Muscle of leg (tissue), 11 donors: Measurements from ENCODE around the gene TXK. TPM values are rescaled to one million over a fixed set of nuclear protein-coding genes. Genes with fewer than 3 reads are reported as not detected.

Source experiments
- DNase-seq: peaks from one replicate; pipeline ENCODE4 v3.0.0; 2013
- H3K27ac ChIP-seq: one replicate; pipeline ENCODE4 v1.5.1; 2013; ENCODE audit warnings: mild to moderate bottlenecking, low read length, control low read depth
- H3K27me3 ChIP-seq: one replicate; pipeline ENCODE4 v1.6.1; 2013; ENCODE audit warnings: low read length; ENCODE audit not compliant: control insufficient read depth, insufficient read depth
- H3K36me3 ChIP-seq: one replicate; pipeline ENCODE4 v1.6.1; 2013; ENCODE audit warnings: low read length; ENCODE audit not compliant: control insufficient read depth, insufficient read depth
- H3K4me1 ChIP-seq: one replicate; pipeline ENCODE4 v1.6.1; 2013; ENCODE audit warnings: low read length; ENCODE audit not compliant: control insufficient read depth, insufficient read depth
- H3K4me3 ChIP-seq: one replicate; pipeline ENCODE4 v1.5.1; 2013; ENCODE audit warnings: low read length, control low read depth
- H3K9me3 ChIP-seq: replicated peaks from 2 replicates; pipeline ENCODE4 v1.6.1; 2013; ENCODE audit warnings: low read depth, low read length; ENCODE audit not compliant: control insufficient read depth
- WGBS: methylation state at CpG from one replicate; pipeline ENCODE4 v1.1.5; 2013; ENCODE audit warnings: missing lambda C conversion rate; ENCODE audit not compliant: insufficient coverage; 5-methylcytosine and 5-hydroxymethylcytosine counted together
- polyA plus RNA-seq, 8 donors: library from polyadenylated mRNA; unstranded; fragments of 120-200 nt; gene quantifications; one replicate each; pipeline versions ENCODE4 v1.2.1 to v1.2.3, GENCODE V29; 2013; ENCODE audit warnings: inconsistent platforms in 1 of 8, low replicate concordance in 1 of 8; ENCODE audit not compliant: insufficient read length in 8 of 8, insufficient read depth in 1 of 8
- total RNA-seq: library from RNA; stranded (reverse); fragments of 120-200 nt; gene quantifications from one replicate; pipeline ENCODE4 v1.2.4, GENCODE V29; 2013

TXK gene
- total and polyA plus RNA-seq, 9 donors: 0.11 to 0.72 (median 0.23) TPM

DNA sequence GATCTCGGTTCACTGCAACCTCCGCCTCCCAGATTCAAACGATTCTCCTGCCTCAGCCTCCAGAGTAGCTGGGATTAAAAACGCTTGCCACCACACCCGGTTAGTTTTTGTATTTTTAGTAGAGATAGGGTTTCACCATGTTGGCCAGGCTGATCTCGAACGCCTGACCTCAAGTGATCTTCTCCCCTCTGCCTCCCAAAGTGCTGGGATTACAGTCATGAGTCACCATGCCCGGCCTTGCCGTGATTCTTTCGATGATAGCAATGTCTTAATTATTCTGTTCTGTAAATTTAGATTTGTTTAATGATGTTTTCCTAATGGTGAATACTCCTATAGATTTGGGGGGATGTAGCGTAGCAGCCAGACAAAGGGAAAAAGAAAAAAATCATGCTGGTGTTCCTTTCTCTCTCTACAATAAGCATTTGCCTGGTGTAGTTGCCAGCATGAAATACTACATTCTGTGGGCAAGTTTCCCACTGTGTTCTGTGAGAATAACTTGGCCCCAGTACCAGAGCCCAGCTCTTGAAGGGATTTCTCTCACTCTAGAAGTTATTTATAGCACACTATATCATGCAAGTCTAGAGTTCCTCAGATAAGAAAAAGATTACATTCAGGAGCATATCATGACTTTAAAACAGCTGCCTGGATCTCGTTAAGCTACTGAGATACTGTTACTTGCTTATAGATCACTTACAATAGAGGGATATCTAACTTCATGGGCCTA is 102.1 kb downstream of the TXK start:
- peak; percentile 51 for DNase-seq
- H3K9me3 ChIP-seq: no peaks in the 10 kb centered on the region
- WGBS: 94% methylated on average over 3 of the region's 12 CpGs
- no peaks in the 10 kb centered on the region for H3K4me1 ChIP-seq
- H3K27ac ChIP-seq: no peak overlapping the region
- no peaks in the 10 kb centered on the region for H3K36me3 ChIP-seq
- H3K27me3 ChIP-seq: no peaks in the 10 kb centered on the region
- H3K4me3 ChIP-seq: no peak overlapping the region

DNA sequence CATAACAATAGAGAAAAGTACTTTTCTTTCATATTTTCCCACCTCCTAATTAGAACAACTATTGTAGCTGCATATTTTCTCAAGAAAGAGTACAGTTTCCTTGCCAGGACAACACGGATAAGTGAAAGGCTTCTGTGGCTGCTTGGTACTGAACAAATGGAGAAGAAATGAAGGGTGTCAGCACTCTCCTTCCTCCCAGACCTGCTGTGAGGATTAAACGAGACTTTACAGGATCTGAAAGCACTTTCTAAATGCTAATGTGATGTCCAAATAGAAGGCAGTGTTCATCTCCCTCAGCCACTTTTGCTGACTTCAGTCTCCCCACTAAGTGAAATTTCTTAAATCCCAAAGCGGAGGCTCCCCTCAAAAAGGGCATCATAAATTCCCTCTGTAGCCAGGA is 103.6 kb downstream of the TXK start:
- DNase-seq: no peak
- H3K4me1 ChIP-seq: no peaks in the 10 kb centered on the region
- no peaks in the 10 kb centered on the region for H3K36me3 ChIP-seq
- no peaks in the 10 kb centered on the region for H3K27me3 ChIP-seq
- no peak overlapping the region for H3K27ac ChIP-seq
- no peak overlapping the region for H3K4me3 ChIP-seq
- WGBS: 80% methylated on average over 1 of the region's 3 CpGs
- no peaks in the 10 kb centered on the region for H3K9me3 ChIP-seq

DNA sequence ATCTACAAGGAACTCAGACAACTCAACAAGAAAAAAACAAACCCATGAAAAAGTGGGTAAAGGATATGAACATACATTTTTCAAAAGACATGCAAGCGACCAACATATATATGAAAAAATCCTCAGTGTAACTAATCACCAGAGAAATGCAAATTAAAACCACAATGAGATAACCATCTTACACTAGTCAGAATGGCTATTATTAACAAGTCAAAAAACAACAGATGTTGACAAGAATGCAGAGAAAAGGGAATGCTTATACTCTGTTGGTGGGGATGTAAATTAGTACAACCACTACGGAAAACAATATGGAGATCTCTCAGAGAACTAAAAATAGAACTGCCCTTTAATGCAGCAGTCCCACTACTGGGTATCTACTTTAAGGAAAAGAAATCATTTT is 105.4 kb downstream of the TXK start:
- Histone ChIP-seq H3K27ac (no peak overlapping the region), H3K9me3 (no peaks in the 10 kb centered on the region), H3K4me1 (peaks cover 2% of the 10 kb centered on the region), H3K27me3 (no peaks in the 10 kb centered on the region), H3K36me3 (no peaks in the 10 kb centered on the region), H3K4me3 (no peak overlapping the region)
- no peak for DNase-seq
- WGBS: no CpG with 5 or more reads among the region's 2 CpGs

DNA sequence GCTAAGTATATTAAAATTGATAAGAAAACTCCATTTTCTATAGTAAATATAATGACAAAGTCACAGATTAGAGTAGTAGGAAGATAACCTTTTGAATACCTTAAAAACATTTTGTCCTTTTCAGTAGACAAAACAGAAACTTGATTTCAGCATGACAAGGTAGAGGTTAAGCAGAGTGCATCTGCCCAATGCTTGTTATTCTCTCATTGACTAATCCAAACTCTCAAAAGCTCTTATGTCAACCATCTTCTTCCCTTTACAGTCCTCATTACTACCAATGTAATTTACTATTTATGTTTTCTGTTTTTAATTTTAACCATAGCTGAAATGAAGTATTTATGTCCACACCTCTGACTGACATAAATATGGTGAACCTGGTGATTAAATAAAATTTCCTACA is 106.4 kb downstream of the TXK start:
- no peak overlapping the region for H3K4me3 ChIP-seq
- peaks cover 2% of the 10 kb centered on the region for H3K4me1 ChIP-seq
- no peaks in the 10 kb centered on the region for H3K36me3 ChIP-seq
- no peak overlapping the region for H3K27ac ChIP-seq
- H3K9me3 ChIP-seq: no peaks in the 10 kb centered on the region
- DNase-seq: no peak
- no peaks in the 10 kb centered on the region for H3K27me3 ChIP-seq

DNA sequence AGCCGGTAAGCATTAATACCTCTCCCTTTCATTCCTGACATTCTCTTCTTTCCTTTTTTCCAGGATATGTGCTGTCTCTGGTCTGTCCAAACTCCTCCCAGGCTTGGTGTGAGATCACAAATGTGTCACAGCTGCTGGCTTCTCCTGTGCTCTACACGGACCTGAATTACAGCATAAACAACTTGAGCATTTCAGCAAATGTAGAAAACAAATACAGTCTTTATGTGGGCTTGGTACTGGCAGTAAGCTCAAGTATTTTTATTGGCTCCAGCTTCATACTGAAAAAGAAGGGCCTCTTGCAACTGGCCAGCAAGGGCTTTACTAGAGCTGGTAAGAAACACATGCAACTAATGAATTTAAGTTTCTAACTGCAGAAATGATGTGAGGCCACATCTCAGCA is 109.0 kb downstream of the TXK start:
- 0% methylated on average over 1 of the region's 2 CpGs for WGBS
- Histone ChIP-seq H3K27me3 (peaks cover 3% of the 10 kb centered on the region), H3K9me3 (no peaks in the 10 kb centered on the region)

DNA sequence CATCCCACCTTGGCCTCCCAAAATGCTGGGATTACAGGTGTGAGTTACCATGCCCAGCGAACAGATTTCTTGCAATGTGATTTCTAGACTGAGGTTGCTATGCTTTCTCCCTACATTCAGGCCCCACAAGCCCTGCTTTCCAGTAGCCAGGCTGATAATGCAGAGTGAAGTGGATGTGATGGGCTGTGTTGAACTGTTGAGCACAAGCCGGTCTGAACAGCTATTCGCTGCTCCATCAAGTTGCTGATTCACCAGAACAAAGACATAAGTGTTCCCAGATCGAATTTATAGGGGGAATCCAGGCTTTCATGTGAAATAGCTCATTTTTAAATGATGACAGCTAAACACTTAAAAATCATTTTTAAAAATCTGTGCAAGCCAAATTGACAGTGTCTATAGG is 109.5 kb downstream of the TXK start:
- peaks cover 2% of the 10 kb centered on the region for H3K4me1 ChIP-seq
- H3K27ac ChIP-seq: no peak overlapping the region
- no peaks in the 10 kb centered on the region for H3K9me3 ChIP-seq
- H3K27me3 ChIP-seq: peaks cover 3% of the 10 kb centered on the region
- H3K36me3 ChIP-seq: no peaks in the 10 kb centered on the region
- WGBS: no CpG with 5 or more reads among the region's 4 CpGs
- H3K4me3 ChIP-seq: no peak overlapping the region
- DNase-seq: no peak

More for the DNA sequence above, 109.0 kb downstream of the TXK start:
- Histone ChIP-seq H3K4me1 (peaks cover 2% of the 10 kb centered on the region), H3K36me3 (no peaks in the 10 kb centered on the region), H3K27ac (no peak overlapping the region), H3K4me3 (no peak overlapping the region)
- DNase-seq: peak; percentile 48

DNA sequence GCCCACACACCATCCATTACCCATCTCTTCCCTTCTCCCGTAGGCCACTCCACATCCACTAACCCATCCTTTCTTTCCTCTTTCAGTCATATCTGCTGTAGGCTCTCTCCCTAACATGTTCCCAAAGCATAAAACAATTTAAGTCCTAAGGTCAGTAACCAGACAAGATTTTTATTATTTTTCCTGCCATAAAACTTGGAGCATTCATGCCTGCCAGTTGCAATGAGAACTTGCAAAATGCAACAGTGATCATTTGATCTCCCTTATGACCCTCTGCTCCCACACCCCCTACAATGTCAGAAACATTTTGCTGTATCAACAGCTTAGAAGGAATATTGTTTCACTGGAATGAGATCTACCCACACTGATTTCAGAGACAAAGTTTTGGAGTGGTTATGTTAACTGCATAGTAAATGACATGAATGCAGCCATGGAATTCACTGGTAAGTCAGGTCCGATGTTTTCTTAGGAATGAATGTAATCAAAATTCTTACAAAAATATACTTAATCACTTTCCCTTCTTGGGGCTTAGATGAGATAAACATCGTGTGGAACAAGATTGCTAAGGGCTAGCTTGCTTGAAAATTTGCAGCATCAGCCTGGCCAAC is 111.8 kb downstream of the TXK start:
- Histone ChIP-seq H3K4me1 (peaks cover 4% of the 10 kb centered on the region), H3K27ac (no peak overlapping the region), H3K9me3 (no peaks in the 10 kb centered on the region), H3K27me3 (peaks cover 13% of the 10 kb centered on the region), H3K36me3 (no peaks in the 10 kb centered on the region), H3K4me3 (no peak overlapping the region)
- DNase-seq: no peak
- WGBS: 92% methylated on average over 2 of the region's 3 CpGs

DNA sequence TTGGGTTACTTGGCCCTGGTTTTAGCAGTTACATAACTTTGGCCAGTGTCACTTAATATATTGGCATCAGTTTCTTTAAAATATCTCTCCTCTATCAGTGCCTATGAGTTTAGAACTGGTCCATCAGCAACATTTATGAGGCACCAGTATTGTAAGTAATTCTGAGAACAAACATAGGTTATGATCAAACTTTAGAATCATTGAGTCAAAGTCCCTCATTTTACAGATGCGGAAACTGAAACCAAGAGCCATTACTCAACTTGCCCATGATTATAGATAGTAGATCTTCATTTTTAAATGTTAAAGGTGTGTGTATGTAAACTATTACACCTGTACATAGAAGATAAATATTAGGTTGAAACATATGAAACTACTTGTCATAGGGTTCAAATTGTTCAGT is 113.0 kb downstream of the TXK start:
- peaks cover 21% of the 10 kb centered on the region for H3K27me3 ChIP-seq
- no peak overlapping the region for H3K4me3 ChIP-seq
- no CpG with 5 or more reads among the region's 1 CpG for WGBS
- H3K36me3 ChIP-seq: no peaks in the 10 kb centered on the region
- peaks cover 11% of the 10 kb centered on the region for H3K4me1 ChIP-seq
- H3K9me3 ChIP-seq: no peaks in the 10 kb centered on the region
- H3K27ac ChIP-seq: no peak overlapping the region
- DNase-seq: no peak

DNA sequence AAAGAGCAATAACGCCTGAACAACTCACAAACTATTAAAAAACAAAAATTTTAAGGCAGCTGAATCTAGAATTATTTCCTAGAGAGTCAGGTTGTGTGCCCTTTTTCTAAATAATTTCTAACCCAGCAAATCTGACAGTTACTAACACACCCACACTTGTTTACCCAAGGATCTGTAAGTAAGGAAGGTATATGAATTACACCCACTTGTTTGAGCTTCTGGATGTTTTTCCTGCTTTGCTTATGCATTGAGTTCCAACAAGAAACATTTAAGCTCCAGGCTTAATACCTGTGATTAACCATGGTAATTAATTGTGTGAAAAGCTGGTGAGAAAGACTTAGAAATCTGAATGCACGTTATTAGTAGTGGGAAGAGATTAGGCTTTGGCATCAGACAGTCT is 115.9 kb downstream of the TXK start:
- no peaks in the 10 kb centered on the region for H3K9me3 ChIP-seq
- WGBS: no CpG with 5 or more reads among the region's 2 CpGs
- peaks cover 23% of the 10 kb centered on the region for H3K27me3 ChIP-seq
- peaks cover 8% of the 10 kb centered on the region for H3K4me1 ChIP-seq
- no peak overlapping the region for H3K27ac ChIP-seq
- no peaks in the 10 kb centered on the region for H3K36me3 ChIP-seq
- no peak overlapping the region for H3K4me3 ChIP-seq
- no peak for DNase-seq

DNA sequence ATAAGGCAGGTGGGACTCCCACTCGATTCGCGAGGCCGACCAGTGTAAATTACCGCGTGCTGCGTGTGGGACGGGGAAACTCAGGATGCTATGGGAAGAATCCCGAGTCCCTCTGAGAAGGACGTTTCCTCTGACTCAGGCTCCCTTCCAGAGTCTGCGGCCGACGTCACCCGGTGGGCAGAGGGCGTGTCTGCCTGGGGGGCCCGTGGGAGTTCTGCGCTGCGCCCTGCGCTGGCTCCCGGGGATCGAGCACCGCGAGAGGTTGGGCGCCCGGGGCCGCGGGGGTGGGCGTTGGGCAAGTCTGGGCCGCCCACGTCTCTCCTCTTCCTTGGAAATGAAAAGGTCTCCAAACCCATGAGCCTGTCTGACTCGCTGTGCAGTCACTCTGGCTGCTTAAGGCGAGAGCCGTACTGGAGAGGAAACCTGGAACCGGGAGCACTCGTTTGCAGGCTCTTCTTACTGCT is 116.9 kb downstream of the TXK start:
- peak overlapping the region; percentile 60 for H3K4me3 ChIP-seq
- H3K9me3 ChIP-seq: no peaks in the 10 kb centered on the region
- no peak overlapping the region for H3K27ac ChIP-seq
- no peaks in the 10 kb centered on the region for H3K36me3 ChIP-seq
- H3K4me1 ChIP-seq: peaks cover 8% of the 10 kb centered on the region
- DNase-seq: peak; percentile 20
- H3K27me3 ChIP-seq: peaks cover 23% of the 10 kb centered on the region
- WGBS: 0% methylated on average over 34 of the region's 35 CpGs
